SKM-1 (cell line): ENCODE results near the gene KHDC1.
"Not testable (repeated sequence)": the region's sequence is repeated elsewhere in the genome, so short reads cannot be mapped to it uniquely, and the experiment has no call there.

ENCODE experiments used
- DNase-seq: peaks from one replicate; lab custom pipeline; 2025; ENCODE audit not compliant: unreplicated experiment; lab: John Stamatoyannopoulos, UW

Gene KHDC1

GRCh38 chr6:73250016-73250415 is 13.0 kb downstream of the KHDC1 start:
- no peak for DNase-seq

- DNase-seq = no peak
Measured at GRCh38 chr6:73248192-73248903, 14.6 kb downstream of the KHDC1 start.

- DNase-seq = no peak
Measured at GRCh38 chr6:73242001-73242400, 21.0 kb downstream of the KHDC1 start.

- no peak for DNase-seq
Measured at GRCh38 chr6:73240730-73241129, 22.3 kb downstream of the KHDC1 start.

- DNase-seq = no peak
Measured at GRCh38 chr6:73236144-73236750, 26.7 kb downstream of the KHDC1 start.

- no peak for DNase-seq
Measured at GRCh38 chr6:73234733-73235132, 28.3 kb downstream of the KHDC1 start.

GRCh38 chr6:73233971-73234370 is 29.0 kb downstream of the KHDC1 start:
- DNase-seq = not testable (repeated sequence)

- no peak for DNase-seq
Measured at GRCh38 chr6:73233048-73233447, 29.9 kb downstream of the KHDC1 start.

- peak; percentile 37 for DNase-seq
Measured at GRCh38 chr6:73231986-73232391, 31.0 kb downstream of the KHDC1 start.

GRCh38 chr6:73227606-73228255 is 35.3 kb downstream of the KHDC1 start:
- no peak for DNase-seq

- no peak for DNase-seq
Measured at GRCh38 chr6:73225396-73225795, 37.6 kb downstream of the KHDC1 start, which contains the start of gene KHDC1L. Gene KHDC1L, minus strand, starts transcription at chr6:73225496. Its CDS starts 88 bp downstream, at chr6:73225408.

- DNase-seq = no peak
Measured at GRCh38 chr6:73216859-73217258, 46.1 kb downstream of the KHDC1 start.

GRCh38 chr6:73209117-73209516 is 53.9 kb downstream of the KHDC1 start:
- DNase-seq = no peak

GRCh38 chr6:73207221-73207837 is 55.7 kb downstream of the KHDC1 start:
- no peak for DNase-seq

- DNase-seq = no peak
Measured at GRCh38 chr6:73204252-73204651, 58.7 kb downstream of the KHDC1 start.

GRCh38 chr6:73203098-73203497 is 59.9 kb downstream of the KHDC1 start:
- DNase-seq = no peak

- no peak for DNase-seq
Measured at GRCh38 chr6:73200735-73201134, 62.3 kb downstream of the KHDC1 start.

- DNase-seq = no peak
Measured at GRCh38 chr6:73200247-73200646, 62.7 kb downstream of the KHDC1 start.

- DNase-seq = no peak
Measured at GRCh38 chr6:73194744-73195143, 68.3 kb downstream of the KHDC1 start.

- DNase-seq = not testable (repeated sequence)
Measured at GRCh38 chr6:73193302-73193701, 69.7 kb downstream of the KHDC1 start.
